Nephron progenitor cell (in vitro differentiated cells): ENCODE measurements around the gene PDE8A.
A peak's percentile ranks its signal among the peaks of the same experiment; 100 is the strongest.
"Not testable (repeated sequence)": the region's sequence is repeated elsewhere in the genome, so short reads cannot be mapped to it uniquely, and the experiment has no call there.

Source experiments
- DNase-seq: peaks from one replicate; pipeline ENCODE4 v3.0.0; 2021
- H3K27ac Mint-ChIP-seq: 2 replicates; pipeline ENCODE4 v1.8.0; 2021; ENCODE audit warnings: mild to moderate bottlenecking, moderate library complexity, mixed read lengths
- H3K27me3 Mint-ChIP-seq: 2 replicates; pipeline ENCODE4 v1.8.0; 2021; ENCODE audit warnings: mild to moderate bottlenecking, low read depth, mixed read lengths; ENCODE audit not compliant: poor library complexity
- H3K36me3 Mint-ChIP-seq: 2 replicates; pipeline ENCODE4 v1.8.0; 2021; ENCODE audit warnings: low read depth, mixed read lengths
- H3K4me1 Mint-ChIP-seq: 2 replicates; pipeline ENCODE4 v1.8.0; 2021; ENCODE audit warnings: mixed read lengths
- H3K4me3 Mint-ChIP-seq: 2 replicates; pipeline ENCODE4 v1.8.0; 2021; ENCODE audit warnings: mild to moderate bottlenecking, moderate library complexity, mixed read lengths
- H3K9me3 Mint-ChIP-seq: 2 replicates; pipeline ENCODE4 v1.8.0; 2021; ENCODE audit warnings: mild to moderate bottlenecking, moderate library complexity, mixed read lengths
- CTCF ChIP-seq: fragments of 200-600 bp; sonication (generic); IDR thresholded peaks from 2 replicates; pipeline ENCODE4 v1.5.0; 2021; ENCODE audit warnings: antibody characterized with exemption

Gene PDE8A

GRCh38 chr15:85172846-85173490, 191.3 kb downstream of the PDE8A start:
- Mint-ChIP-seq H3K4me3 (no peak overlapping the region), H3K27me3 (peaks cover 21% of the 10 kb centered on the region), H3K9me3 (peaks cover 46% of the 10 kb centered on the region), H3K27ac (no peak overlapping the region), H3K36me3 (no peaks in the 10 kb centered on the region), H3K4me1 (peaks cover 15% of the 10 kb centered on the region)
- DNase-seq: no peak
- TF ChIP-seq CTCF: no peak

GRCh38 chr15:85173630-85174029, 192.0 kb downstream of the PDE8A start:
- DNase-seq: not testable (repeated sequence)

DNA sequence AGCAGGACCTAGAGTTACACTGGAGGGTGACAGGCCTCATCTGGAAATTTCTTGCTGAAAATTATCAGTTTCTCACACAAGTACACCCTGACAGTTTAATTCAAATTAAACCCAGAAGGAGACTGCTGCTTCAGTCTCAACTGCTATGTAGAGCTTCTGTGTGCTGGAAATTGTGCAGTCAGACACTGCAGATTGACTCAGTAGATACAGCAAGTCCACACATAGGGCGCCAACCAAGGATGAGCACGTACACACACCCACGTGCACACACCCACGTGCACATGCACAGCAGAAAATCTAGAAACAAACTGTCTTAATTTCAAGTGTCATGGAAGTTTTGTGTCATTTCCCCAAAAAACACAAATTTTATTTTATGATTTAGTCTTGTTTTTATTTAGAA, 192.9 kb downstream of the PDE8A start:
- no peaks in the 10 kb centered on the region for H3K36me3 Mint-ChIP-seq
- H3K9me3 Mint-ChIP-seq: peaks cover 40% of the 10 kb centered on the region
- no peak for TF ChIP-seq CTCF
- no peak overlapping the region for H3K4me3 Mint-ChIP-seq
- H3K27ac Mint-ChIP-seq: no peak overlapping the region
- H3K27me3 Mint-ChIP-seq: peaks cover 18% of the 10 kb centered on the region
- DNase-seq: no peak
- H3K4me1 Mint-ChIP-seq: peaks cover 26% of the 10 kb centered on the region

More at GRCh38 chr15:85173630-85174029, 192.0 kb downstream of the PDE8A start:
- not testable (repeated sequence) for H3K27ac Mint-ChIP-seq, H3K4me3 Mint-ChIP-seq, H3K36me3 Mint-ChIP-seq
- peaks cover 44% of the 10 kb centered on the region for H3K9me3 Mint-ChIP-seq
- peaks cover 18% of the 10 kb centered on the region for H3K27me3 Mint-ChIP-seq
- peaks cover 20% of the 10 kb centered on the region for H3K4me1 Mint-ChIP-seq

- Mint-ChIP-seq H3K9me3 (peaks cover 21% of the 10 kb centered on the region), H3K27ac (peak overlapping the region; percentile 74), H3K4me1 (peaks cover 26% of the 10 kb centered on the region), H3K27me3 (peaks cover 15% of the 10 kb centered on the region)
- not testable (repeated sequence) for H3K36me3 Mint-ChIP-seq, H3K4me3 Mint-ChIP-seq, DNase-seq
Measured at GRCh38 chr15:85177042-85177515, 195.4 kb downstream of the PDE8A start.

DNA sequence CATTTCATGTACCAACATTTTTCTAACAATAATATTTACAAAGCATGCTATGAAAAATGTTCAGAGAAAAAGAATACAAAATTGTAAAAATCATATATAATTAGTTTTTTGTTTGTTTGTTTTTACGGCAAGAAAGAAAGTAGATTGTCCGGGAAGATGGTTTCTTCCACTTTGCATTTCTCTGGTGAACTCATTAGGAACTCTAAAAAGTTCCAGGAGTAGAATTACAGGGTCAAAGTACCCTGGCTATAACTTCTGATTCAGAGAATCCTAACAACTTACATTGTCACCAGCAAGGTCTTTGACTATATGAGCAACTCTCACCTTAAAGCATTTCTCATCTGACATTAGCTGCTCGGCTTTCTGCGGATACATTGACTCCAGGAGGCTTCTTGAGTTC, 196.7 kb downstream of the PDE8A start:
- Mint-ChIP-seq H3K4me3 (no peak overlapping the region), H3K9me3 (peaks cover 9% of the 10 kb centered on the region), H3K27me3 (peaks cover 16% of the 10 kb centered on the region), H3K36me3 (no peaks in the 10 kb centered on the region), H3K4me1 (peaks cover 26% of the 10 kb centered on the region), H3K27ac (peak overlapping the region; percentile 51)
- DNase-seq: no peak
- TF ChIP-seq CTCF: no peak

DNA sequence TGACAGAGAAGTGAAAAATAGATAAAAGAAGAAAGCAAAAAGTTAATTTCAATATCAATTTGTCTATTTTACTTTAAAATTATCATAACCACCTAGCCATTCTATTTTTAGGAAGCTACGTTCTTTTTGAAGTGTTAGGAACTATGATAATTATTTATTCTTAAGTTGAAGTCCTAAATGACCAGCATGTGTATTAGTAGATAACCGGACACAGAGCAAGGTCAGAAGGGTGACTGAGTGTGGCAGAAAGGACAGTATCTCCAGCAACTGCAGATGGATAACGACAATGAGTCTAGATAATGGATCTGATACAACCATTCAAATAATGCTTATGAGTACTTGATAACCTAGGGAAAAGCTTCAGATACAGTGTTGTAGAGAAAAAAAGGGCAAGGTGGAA, 198.0 kb downstream of the PDE8A start:
- H3K9me3 Mint-ChIP-seq: no peaks in the 10 kb centered on the region
- TF ChIP-seq CTCF: no peak
- H3K36me3 Mint-ChIP-seq: no peaks in the 10 kb centered on the region
- peaks cover 16% of the 10 kb centered on the region for H3K27me3 Mint-ChIP-seq
- H3K4me3 Mint-ChIP-seq: no peak overlapping the region
- no peak for DNase-seq
- H3K27ac Mint-ChIP-seq: no peak overlapping the region
- peaks cover 26% of the 10 kb centered on the region for H3K4me1 Mint-ChIP-seq

GRCh38 chr15:85185350-85185749, 203.7 kb downstream of the PDE8A start:
- not testable (repeated sequence) for H3K4me1 Mint-ChIP-seq, H3K27ac Mint-ChIP-seq, H3K27me3 Mint-ChIP-seq, H3K9me3 Mint-ChIP-seq, DNase-seq, H3K4me3 Mint-ChIP-seq, H3K36me3 Mint-ChIP-seq

DNA sequence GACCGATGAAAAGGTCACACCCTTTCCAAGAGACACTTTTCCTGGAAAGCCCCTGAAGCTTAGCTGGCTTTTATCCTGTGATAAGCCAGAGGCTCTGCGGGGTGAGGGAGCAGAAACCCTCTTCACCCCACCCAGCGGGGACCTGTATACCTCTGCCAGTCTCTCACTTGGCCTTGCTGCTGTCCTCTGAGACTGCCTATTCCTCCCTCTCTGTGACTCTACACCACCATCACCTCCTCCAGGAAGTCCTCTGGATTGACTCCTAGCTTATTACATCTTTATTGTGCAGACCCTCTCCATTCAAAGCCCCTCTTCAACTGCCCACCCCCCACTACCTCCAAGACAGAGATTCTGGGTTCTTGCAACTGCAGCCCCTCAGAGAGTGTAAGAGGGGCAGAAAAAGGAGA, 206.5 kb downstream of the PDE8A start:
- not testable (repeated sequence) for H3K9me3 Mint-ChIP-seq, DNase-seq, H3K4me3 Mint-ChIP-seq, H3K36me3 Mint-ChIP-seq, H3K27me3 Mint-ChIP-seq, H3K4me1 Mint-ChIP-seq, H3K27ac Mint-ChIP-seq
